Adrenal gland (tissue), 12 donors: ENCODE results near the gene ADAMTS17. TPM values are rescaled to one million over a fixed set of nuclear protein-coding genes. Genes with fewer than 3 reads are reported as not detected.

Experiments
- DNase-seq, 7 donors: peaks; one replicate each; pipeline ENCODE4 v3.0.0-alpha.2; 2019 to 2020
- H3K27ac ChIP-seq, 5 donors: fragments of 200-600 bp; sonication (generic) in 4 of 5; 1 replicate in 3 of 5; 2 replicates in 2 of 5; pipeline versions ENCODE4 v1.5.1 to v1.8.0; 2016 to 2020; ENCODE audit warnings: mild to moderate bottlenecking in 1 of 5
- H3K27me3 ChIP-seq: fragments of 200-600 bp; 2 replicates; pipeline ENCODE4 v1.8.0; 2021
- H3K36me3 ChIP-seq, 2 donors: fragments of 200-600 bp; replicated peaks in 1 of 2; 1 replicate in 1 of 2; 2 replicates in 1 of 2; pipeline versions ENCODE4 v1.5.1 to v1.8.0; 2018 to 2022
- H3K4me1 ChIP-seq, 2 donors: fragments of 200-600 bp; replicated peaks in 1 of 2; 1 replicate in 1 of 2; 2 replicates in 1 of 2; pipeline versions ENCODE4 v1.5.1 to v1.8.0; 2018 to 2021
- H3K4me3 ChIP-seq, 4 donors: fragments of 200-600 bp; sonication (generic) in 3 of 4; one replicate each; pipeline ENCODE4 v1.5.1; 2016 to 2018
- H3K9me3 ChIP-seq, 3 donors: fragments of 200-600 bp; sonication (generic) in 1 of 3; replicated peaks in 1 of 3; 1 replicate in 2 of 3; 2 replicates in 1 of 3; pipeline versions ENCODE4 v1.5.1 to v1.8.0; 2016 to 2021
- CTCF ChIP-seq, 6 experiments: fragments of 450-650 bp in 4 of 6; fragments of 200-600 bp in 2 of 6; sonication (generic) in 1 of 6; IDR thresholded peaks; 1 replicate in 5 of 6; 2 replicates in 1 of 6; pipeline versions ENCODE4 v1.5.1 to v1.8.0; 2016 to 2021; ENCODE audit warnings: antibody characterized with exemption in 6 of 6, mild to moderate bottlenecking in 2 of 6, moderate library complexity in 1 of 6
- POLR2A ChIP-seq, 2 donors: fragments of 450-650 bp; IDR thresholded peaks; one replicate each; pipeline ENCODE4 v1.6.1; 2017; ENCODE audit warnings: antibody characterized with exemption in 2 of 2, mild to moderate bottlenecking in 2 of 2, moderate library complexity in 1 of 2
- WGBS, 4 donors: extraction: QIAGEN DNeasy Blood & Tissue Kit in 2 of 4; methylation state at CpG; one replicate each; pipeline versions ENCODE4 v1.1.5 to v1.1.7; 2013 to 2017; 5-methylcytosine and 5-hydroxymethylcytosine counted together
- intact Hi-C, 2 donors: fragments of 100-400 bp; cut with DNase I; formaldehyde crosslinking; loops; one replicate each; pipeline versions ENCODE4 v1.14.1 to v1.15.0; 2022 to 2023
- polyA plus RNA-seq, 3 donors: library from polyadenylated mRNA; stranded (reverse); fragments of 200-250 nt in 2 of 3; fragments of 350-450 nt in 1 of 3; fragmentation: Illumina TruSeq in 1 of 3; extraction: RNeasy Lipid Tissue Mini Kit (QIAGEN cat#74804) in 1 of 3; gene quantifications; one replicate each; pipeline ENCODE4 v1.2.3, GENCODE V29; 2013 to 2014
- total RNA-seq, 9 donors: library from RNA; depleted of rRNA in 4 of 9; stranded (reverse); fragments of >200 nt in 4 of 9; fragments of 120-200 nt in 1 of 9; fragmentation: NEBNext Ultra II Directional in 1 of 9; extraction: Animal tissue kit (Norgen Biotek cat#: 25700) in 1 of 9; gene quantifications; one replicate each; pipeline versions ENCODE4 v1.1.0 to v1.2.4, GENCODE V29; 2013 to 2023
- donor health status: healthy with polysubstance abuse.
- donor health status: Bipolar disorder and iron deficiency.
- donor health status: DM: yes; HTN: yes; CAD: no.
- donor health status: DM: no; HTN: no; CAD: no.
- donor health status: DM: no; HTN: no; CAD: no.
- donor health status: DM: yes; HTN: yes; CAD: no.

The ADAMTS17 gene
- total and polyA plus RNA-seq, 12 donors = 0.51 to 14.8 (median 2.9) TPM

GRCh38 chr15:100278596-100279380 is 63.0 kb downstream of the ADAMTS17 start:
- Histone ChIP-seq H3K27ac (no peak overlapping the region), H3K9me3 (no peaks in the 10 kb centered on the region), H3K36me3 (no peaks in the 10 kb centered on the region), H3K4me1 (no peaks in the 10 kb centered on the region), H3K27me3 (no peaks in the 10 kb centered on the region), H3K4me3 (no peak overlapping the region)
- no peak for DNase-seq
- 81 to 90% (median 86%) methylated on average over 12 to 14 of the region's 14 CpGs for WGBS, 4 donors
- intact Hi-C loops = no loop called here
- TF ChIP-seq POLR2A (IDR thresholded peaks at IDR 0.05) = no peak
- no peak for TF ChIP-seq CTCF (IDR thresholded peaks at IDR 0.05)

GRCh38 chr15:100277087-100277855 is 64.5 kb downstream of the ADAMTS17 start:
- Histone ChIP-seq H3K27me3 (no peaks in the 10 kb centered on the region), H3K4me3 (no peak overlapping the region), H3K27ac (no peak overlapping the region), H3K36me3 (no peaks in the 10 kb centered on the region), H3K9me3 (no peaks in the 10 kb centered on the region), H3K4me1 (no peaks in the 10 kb centered on the region)
- WGBS, 4 donors = 69 to 80% (median 72%) methylated on average over 16 to 17 of the region's 17 CpGs
- intact Hi-C loops = no loop called here
- TF ChIP-seq CTCF (IDR thresholded peaks at IDR 0.05) (no peak), POLR2A (IDR thresholded peaks at IDR 0.05) (no peak)
- DNase-seq = no peak

- Histone ChIP-seq H3K4me1 (no peaks in the 10 kb centered on the region), H3K27me3 (no peaks in the 10 kb centered on the region), H3K9me3 (no peaks in the 10 kb centered on the region), H3K27ac (no peak overlapping the region), H3K36me3 (no peaks in the 10 kb centered on the region), H3K4me3 (no peak overlapping the region)
- TF ChIP-seq CTCF (IDR thresholded peaks at IDR 0.05) = no peak
- no peak for TF ChIP-seq POLR2A (IDR thresholded peaks at IDR 0.05)
- 40 to 55% (median 53%) methylated on average over 8 of the region's 8 CpGs for WGBS, 4 donors
- DNase-seq = no peak
- intact Hi-C loops = no loop called here
Measured at GRCh38 chr15:100276506-100276905, 65.3 kb downstream of the ADAMTS17 start.

- Histone ChIP-seq H3K27ac (no peak overlapping the region), H3K9me3 (no peaks in the 10 kb centered on the region), H3K4me1 (no peaks in the 10 kb centered on the region), H3K4me3 (no peak overlapping the region), H3K36me3 (no peaks in the 10 kb centered on the region), H3K27me3 (no peaks in the 10 kb centered on the region)
- TF ChIP-seq POLR2A (IDR thresholded peaks at IDR 0.05) = no peak
- no peak for TF ChIP-seq CTCF (IDR thresholded peaks at IDR 0.05)
- intact Hi-C loops = no loop called here
- 88 to 92% (median 90%) methylated on average over 5 to 6 of the region's 6 CpGs for WGBS, 4 donors
- no peak for DNase-seq
Measured at GRCh38 chr15:100275641-100276040, 66.1 kb downstream of the ADAMTS17 start.
